Small intestine (tissue), 7 donors: Measurements from ENCODE around the gene CCR7. TPM values are rescaled to one million over a fixed set of nuclear protein-coding genes. Genes with fewer than 3 reads are reported as not detected.
A peak's percentile ranks its signal among the peaks of the same experiment; 100 is the strongest.

ENCODE experiments used
- DNase-seq, 2 donors: peaks; one replicate each; pipeline versions ENCODE4 v3.0.0 to v3.0.0-alpha.2; 2013
- FAIRE-seq: peaks from 2 replicates; lab custom pipeline; 2012; peaks lifted over from hg19 to GRCh38; lab: Jason Lieb, UNC
- H3K27ac ChIP-seq, 3 donors: one replicate each; pipeline ENCODE4 v1.5.1; 2013; ENCODE audit warnings: low read length in 2 of 3, mild to moderate bottlenecking in 2 of 3, control low read depth in 1 of 3, inconsistent platforms in 1 of 3, low read depth in 1 of 3, moderate library complexity in 1 of 3
- H3K27me3 ChIP-seq, 3 donors: one replicate each; pipeline ENCODE4 v1.6.1; 2013; ENCODE audit warnings: low read length in 3 of 3, inconsistent platforms in 1 of 3; ENCODE audit not compliant: control insufficient read depth in 3 of 3, insufficient read depth in 3 of 3
- H3K36me3 ChIP-seq, 3 donors: one replicate each; pipeline ENCODE4 v1.6.1; 2013; ENCODE audit warnings: low read length in 3 of 3, inconsistent platforms in 1 of 3, low read depth in 1 of 3, mild to moderate bottlenecking in 1 of 3, moderate library complexity in 1 of 3; ENCODE audit not compliant: control insufficient read depth in 3 of 3, insufficient read depth in 2 of 3
- H3K4me1 ChIP-seq, 3 donors: one replicate each; pipeline ENCODE4 v1.6.1; 2013; ENCODE audit warnings: low read length in 2 of 3, inconsistent platforms in 1 of 3, low read depth in 1 of 3, mild to moderate bottlenecking in 1 of 3, moderate library complexity in 1 of 3; ENCODE audit not compliant: control insufficient read depth in 3 of 3, insufficient read depth in 2 of 3
- H3K4me3 ChIP-seq, 3 donors: one replicate each; pipeline ENCODE4 v1.5.1; 2013; ENCODE audit warnings: low read length in 3 of 3, control low read depth in 1 of 3, inconsistent platforms in 1 of 3, low read depth in 1 of 3, mild to moderate bottlenecking in 1 of 3, moderate library complexity in 1 of 3
- H3K9me3 ChIP-seq, 2 donors: one replicate each; pipeline ENCODE4 v1.6.1; 2013; ENCODE audit warnings: low read depth in 1 of 2, low read length in 1 of 2; ENCODE audit not compliant: control insufficient read depth in 2 of 2, insufficient read depth in 1 of 2
- WGBS, 3 donors: extraction: QIAGEN DNeasy Blood & Tissue Kit; methylation state at CpG; one replicate each; pipeline ENCODE4 v1.1.7; 2013; 5-methylcytosine and 5-hydroxymethylcytosine counted together
- polyA plus RNA-seq, 4 donors: library from polyadenylated mRNA; stranded (reverse) in 3 of 4; unstranded in 1 of 4; fragments of 200-250 nt in 3 of 4; fragments of 120-200 nt in 1 of 4; gene quantifications; one replicate each; pipeline versions ENCODE4 v1.2.1 to v1.2.3, GENCODE V29; 2013
- donor health status: healthy with polysubstance abuse.
- donor health status: control.
- donor health status: control.
- donor health status: Bipolar disorder and iron deficiency.
- donor health status: healthy.

CCR7 gene
- polyA plus RNA-seq, 4 donors = 0.92 to 1.7 TPM; not detected in 2

DNA sequence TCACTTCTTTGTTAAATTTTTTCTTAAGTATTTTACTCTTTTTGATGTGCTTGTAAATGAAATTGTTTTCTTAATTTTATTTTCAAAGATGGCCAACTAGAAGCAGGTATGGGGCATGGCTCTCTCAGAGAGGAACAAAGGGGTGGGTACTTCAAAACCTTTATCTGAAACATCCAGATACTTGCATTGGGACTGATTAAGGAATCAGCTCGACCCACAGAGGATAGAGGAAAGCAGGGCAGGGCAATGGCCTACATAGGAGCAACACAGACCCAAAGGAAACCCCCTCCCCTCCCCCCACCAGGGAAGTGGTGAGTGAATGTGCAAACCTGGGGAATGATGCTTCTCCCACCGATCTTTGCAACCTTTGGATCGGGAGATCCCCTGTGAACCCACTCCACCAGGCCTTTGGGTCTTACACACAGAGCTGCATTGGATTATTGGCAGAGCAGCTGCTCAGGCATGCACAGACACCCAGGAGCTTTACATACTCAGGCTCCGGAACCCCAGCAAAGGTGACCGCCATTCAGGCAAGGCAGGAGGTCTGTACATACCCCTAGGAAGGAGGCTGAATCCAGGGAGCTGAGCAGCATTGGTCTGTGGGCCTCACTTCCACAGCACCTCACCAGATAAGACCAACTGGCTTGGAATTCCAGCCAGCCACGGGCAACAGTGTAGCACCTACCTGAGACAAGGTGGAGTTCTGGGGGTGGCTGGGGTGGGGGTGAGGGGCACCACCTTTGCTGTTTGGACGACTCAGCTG, 3.0 kb upstream of the CCR7 start:
- Histone ChIP-seq H3K36me3 (no peaks in the 10 kb centered on the region), H3K9me3 (peaks cover 0 to 2% of the 10 kb centered on the region in 2 donors), H3K27ac (no peak overlapping the region), H3K4me3 (no peak overlapping the region), H3K4me1 (no peaks in the 10 kb centered on the region), H3K27me3 (peaks cover 0 to 23% (median 0%) of the 10 kb centered on the region in 3 donors)
- DNase-seq = no peak
- FAIRE-seq = no peak
- 66 to 79% (median 79%) methylated on average over 7 of the region's 7 CpGs for WGBS, 3 donors

DNA sequence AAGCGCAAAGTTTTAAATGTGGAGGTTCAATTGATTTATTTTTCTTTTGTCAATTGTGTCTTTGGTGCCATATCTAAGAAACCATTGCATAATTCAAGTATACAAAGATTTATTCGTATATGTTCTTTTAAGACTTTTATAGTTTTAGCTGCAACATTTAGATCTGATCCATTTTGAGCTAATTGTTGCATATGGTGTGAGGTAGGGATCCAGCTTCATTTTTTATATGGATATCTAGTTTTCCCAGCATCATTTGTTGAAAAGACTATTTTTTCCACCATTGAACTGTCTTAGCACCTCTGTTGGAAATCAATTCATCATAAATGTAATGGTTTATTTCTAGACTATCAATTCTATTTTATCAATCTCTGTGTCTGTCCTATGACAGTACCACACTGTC, 2.1 kb upstream of the CCR7 start:
- WGBS, 3 donors = 94 to 98% (median 95%) methylated on average over 2 of the region's 2 CpGs
- FAIRE-seq (no peak), DNase-seq (no peak)
- no peaks in the 10 kb centered on the region for H3K36me3 ChIP-seq
- H3K9me3 ChIP-seq = peaks cover 0 to 2% of the 10 kb centered on the region in 2 donors
- no peak overlapping the region for H3K27ac ChIP-seq
- no peaks in the 10 kb centered on the region for H3K4me1 ChIP-seq
- H3K4me3 ChIP-seq = no peak overlapping the region
- peaks cover 0 to 31% (median 0%) of the 10 kb centered on the region in 3 donors for H3K27me3 ChIP-seq

GRCh38 chr17:40565769-40566409, 617 bp upstream of the CCR7 start:
- peaks cover 0 to 2% of the 10 kb centered on the region in 2 donors for H3K9me3 ChIP-seq

GRCh38 chr17:40564195-40564882, 933 bp downstream of the CCR7 start:
- DNase-seq (no peak), FAIRE-seq (no peak)
- Histone ChIP-seq H3K4me1 (peaks cover 0 to 8% (median 3%) of the 10 kb centered on the region in 3 donors), H3K9me3 (peaks cover 0 to 2% of the 10 kb centered on the region in 2 donors), H3K27ac (no peak overlapping the region), H3K36me3 (no peaks in the 10 kb centered on the region), H3K27me3 (peaks cover 0 to 34% (median 0%) of the 10 kb centered on the region in 3 donors), H3K4me3 (peak overlapping the region in 1 of 3 donors; percentile 52)
- WGBS, 3 donors = 67 to 76% (median 73%) methylated on average over 13 of the region's 13 CpGs

More at GRCh38 chr17:40565769-40566409, 617 bp upstream of the CCR7 start:
- H3K36me3 ChIP-seq = no peaks in the 10 kb centered on the region
- no peak for DNase-seq
- WGBS, 3 donors = 28 to 47% (median 41%) methylated on average over 2 of the region's 2 CpGs
- peaks cover 0 to 36% (median 0%) of the 10 kb centered on the region in 3 donors for H3K27me3 ChIP-seq
- H3K4me3 ChIP-seq = no peak overlapping the region
- FAIRE-seq = no peak
- no peak overlapping the region for H3K27ac ChIP-seq
- no peaks in the 10 kb centered on the region for H3K4me1 ChIP-seq

- peaks cover 0 to 2% of the 10 kb centered on the region in 2 donors for H3K9me3 ChIP-seq
- WGBS, 3 donors = 62 to 69% (median 63%) methylated on average over 13 of the region's 13 CpGs
- no peak overlapping the region for H3K27ac ChIP-seq
- H3K4me1 ChIP-seq = peaks cover 0 to 8% (median 3%) of the 10 kb centered on the region in 3 donors
- no peaks in the 10 kb centered on the region for H3K36me3 ChIP-seq
- FAIRE-seq (no peak), DNase-seq (no peak)
- peaks cover 0 to 27% (median 0%) of the 10 kb centered on the region in 3 donors for H3K27me3 ChIP-seq
- peak overlapping the region in 1 of 3 donors; percentile 27 for H3K4me3 ChIP-seq
Measured at GRCh38 chr17:40563220-40564052, 1.8 kb downstream of the CCR7 start.

DNA sequence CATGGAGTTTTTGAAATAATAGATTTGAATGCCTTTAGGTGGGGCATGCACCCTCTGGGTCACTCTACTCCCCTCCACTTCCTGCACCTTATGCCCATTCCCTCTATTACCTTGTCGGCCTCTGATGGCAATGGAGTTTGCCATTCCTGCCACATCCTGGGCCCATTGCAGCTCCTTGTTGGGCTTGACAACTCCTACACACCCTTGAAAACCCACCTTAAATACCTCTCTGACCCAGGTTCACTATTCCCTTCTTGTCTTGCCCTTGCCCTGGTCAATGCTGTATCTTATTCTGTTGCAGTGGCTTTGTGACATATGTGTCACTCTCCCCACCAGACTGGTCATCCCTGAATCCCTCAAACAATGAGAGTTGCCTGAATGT, 2.4 kb downstream of the CCR7 start:
- FAIRE-seq = no peak
- Histone ChIP-seq H3K4me1 (peaks cover 0 to 8% (median 3%) of the 10 kb centered on the region in 3 donors), H3K9me3 (no peaks in the 10 kb centered on the region), H3K27ac (no peak overlapping the region), H3K4me3 (peak overlapping the region in 1 of 3 donors; percentile 11), H3K36me3 (no peaks in the 10 kb centered on the region), H3K27me3 (peaks cover 0 to 28% (median 0%) of the 10 kb centered on the region in 3 donors)
- DNase-seq = no peak
- WGBS, 3 donors = 72 to 78% (median 77%) methylated on average over 1 of the region's 1 CpG

GRCh38 chr17:40561871-40562611, 3.2 kb downstream of the CCR7 start:
- H3K4me1 ChIP-seq = peaks cover 0 to 8% (median 3%) of the 10 kb centered on the region in 3 donors
- WGBS, 3 donors = 60 to 73% (median 61%) methylated on average over 8 of the region's 8 CpGs
- H3K9me3 ChIP-seq = no peaks in the 10 kb centered on the region
- H3K27me3 ChIP-seq = peaks cover 0 to 34% (median 0%) of the 10 kb centered on the region in 3 donors
- DNase-seq (no peak), FAIRE-seq (no peak)
- no peak overlapping the region for H3K27ac ChIP-seq
- no peaks in the 10 kb centered on the region for H3K36me3 ChIP-seq
- H3K4me3 ChIP-seq = peak overlapping the region in 1 of 3 donors; percentile 32
